NCI-H510A (cell line): ENCODE data around the gene BCAS4.

ENCODE experiments used
- DNase-seq: peaks from one replicate; lab custom pipeline; 2025; lab: John Stamatoyannopoulos, UW

BCAS4 gene

GRCh38 chr20:50855498-50856474 lies 60.9 kb downstream of the BCAS4 start:
- no peak for DNase-seq

- DNase-seq, result no peak
Measured at GRCh38 chr20:50856475-50857041, 61.7 kb downstream of the BCAS4 start.

GRCh38 chr20:50857348-50857747 lies 62.5 kb downstream of the BCAS4 start:
- DNase-seq, result no peak

GRCh38 chr20:50858525-50858924 lies 63.7 kb downstream of the BCAS4 start:
- no peak for DNase-seq

- no peak for DNase-seq
Measured at GRCh38 chr20:50859161-50859560, 64.3 kb downstream of the BCAS4 start.

- no peak for DNase-seq
Measured at GRCh38 chr20:50861012-50861411, 66.2 kb downstream of the BCAS4 start.

- no peak for DNase-seq
Measured at GRCh38 chr20:50862546-50862945, 67.7 kb downstream of the BCAS4 start.

GRCh38 chr20:50865114-50865513 lies 70.3 kb downstream of the BCAS4 start:
- DNase-seq, result no peak

- DNase-seq, result no peak
Measured at GRCh38 chr20:50865591-50865990, 70.7 kb downstream of the BCAS4 start.

GRCh38 chr20:50866036-50866685 lies 71.3 kb downstream of the BCAS4 start:
- DNase-seq, result no peak

GRCh38 chr20:50866831-50867230 lies 72.0 kb downstream of the BCAS4 start:
- DNase-seq, result no peak

GRCh38 chr20:50867805-50868204 lies 72.9 kb downstream of the BCAS4 start:
- no peak for DNase-seq

- no peak for DNase-seq
Measured at GRCh38 chr20:50868509-50869495, 73.9 kb downstream of the BCAS4 start.

GRCh38 chr20:50870561-50871161 lies 75.8 kb downstream of the BCAS4 start:
- DNase-seq, result no peak

GRCh38 chr20:50872560-50873425 lies 77.9 kb downstream of the BCAS4 start:
- DNase-seq, result no peak

- no peak for DNase-seq
Measured at GRCh38 chr20:50873585-50873984, 78.7 kb downstream of the BCAS4 start.

- DNase-seq, result no peak
Measured at GRCh38 chr20:50874111-50874757, 79.4 kb downstream of the BCAS4 start.

- DNase-seq, result no peak
Measured at GRCh38 chr20:50874758-50875665, 80.2 kb downstream of the BCAS4 start.
